Ovary (tissue), 9 donors: ENCODE data around the gene DPM1. TPM values are rescaled to one million over a fixed set of nuclear protein-coding genes. Genes with fewer than 3 reads are reported as not detected.

Experiments used
- DNase-seq, 5 donors: peaks; one replicate each; pipeline ENCODE4 v3.0.0-alpha.2; 2019 to 2020
- H3K27ac ChIP-seq, 2 donors: fragments of 200-600 bp; one replicate each; pipeline versions ENCODE4 v1.5.1 to v1.8.0; 2019 to 2022
- H3K27me3 ChIP-seq: fragments of 200-600 bp; one replicate; pipeline ENCODE4 v1.8.0; 2022
- H3K36me3 ChIP-seq: fragments of 200-600 bp; sonication (generic); one replicate; pipeline ENCODE4 v1.5.1; 2019
- H3K4me1 ChIP-seq: one replicate; pipeline ENCODE4 v1.8.1; 2013; ENCODE audit warnings: mild to moderate bottlenecking, moderate library complexity; ENCODE audit not compliant: insufficient read depth
- H3K4me3 ChIP-seq: fragments of 200-600 bp; sonication (generic); one replicate; pipeline ENCODE4 v1.5.1; 2017
- H3K9me3 ChIP-seq, 2 donors: fragments of 200-600 bp in 1 of 2; sonication (generic) in 1 of 2; one replicate each; pipeline versions ENCODE4 v1.5.1 to v1.8.1; 2013 to 2019; ENCODE audit warnings: mild to moderate bottlenecking in 1 of 2, moderate library complexity in 1 of 2
- EP300 ChIP-seq: sonication (generic); formaldehyde crosslinking; IDR thresholded peaks from one replicate; pipeline ENCODE4 v1.6.1; 2017; ENCODE audit warnings: antibody characterized with exemption
- POLR2A ChIP-seq: fragments of 450-650 bp; IDR thresholded peaks from one replicate; pipeline ENCODE4 v1.6.1; 2017; ENCODE audit warnings: antibody characterized with exemption, mild to moderate bottlenecking, moderate library complexity
- whole genome bisulfite sequencing, 3 donors: extraction: QIAGEN DNeasy Blood & Tissue Kit in 1 of 3; methylation state at CpG; one replicate each; pipeline versions ENCODE4 v1.1.5 to v1.1.7; 2013 to 2017; 5-methylcytosine and 5-hydroxymethylcytosine counted together
- intact Hi-C, 4 donors: fragments of 100-400 bp; cut with DNase I; formaldehyde crosslinking; loops; one replicate each; pipeline versions ENCODE4 v1.11.0 to v1.15.1; 2022 to 2023
- polyA plus RNA-seq, 2 donors: library from polyadenylated mRNA; stranded (reverse); fragments of 200-250 nt in 1 of 2; fragments of 350-450 nt in 1 of 2; fragmentation: Illumina TruSeq in 1 of 2; extraction: RNeasy Lipid Tissue Mini Kit (QIAGEN cat#74804) in 1 of 2; gene quantifications; one replicate each; pipeline ENCODE4 v1.2.3, GENCODE V29; 2013 to 2014
- total RNA-seq, 7 donors: library from RNA; depleted of rRNA in 2 of 7; stranded (reverse); fragments of >200 nt in 2 of 7; fragmentation: NEBNext Ultra II Directional in 3 of 7; extraction: Animal tissue kit (Norgen Biotek cat#: 25700) in 3 of 7; gene quantifications; one replicate each; pipeline versions ENCODE4 v1.1.0 to v1.2.4, GENCODE V29; 2016 to 2023
- TF ChIP-seq, protein P1 (sequence below), 3 donors: fragments of 450-650 bp in 2 of 3; fragments of 200-600 bp in 1 of 3; IDR thresholded peaks; one replicate each; pipeline versions ENCODE4 v1.5.1 to v1.8.0; 2016 to 2022; ENCODE audit warnings: antibody characterized with exemption in 3 of 3, mild to moderate bottlenecking in 1 of 3
- donor health status: DM: no; HTN: no; CAD: no; lungs with moderate emphysema.
- donor health status: DM: no; HTN: no; CAD: no.
- donor health status: Bipolar disorder and iron deficiency.
- donor health status: DM: yes; HTN: yes; CAD: no.
- donor health status: DM: no; HTN: no; CAD: no.
- donor health status: DM: yes; HTN: yes; CAD: no.

DPM1 gene
- total and polyA plus RNA-seq, 9 donors = 31.1 to 53.8 (median 38.1) TPM

DNA sequence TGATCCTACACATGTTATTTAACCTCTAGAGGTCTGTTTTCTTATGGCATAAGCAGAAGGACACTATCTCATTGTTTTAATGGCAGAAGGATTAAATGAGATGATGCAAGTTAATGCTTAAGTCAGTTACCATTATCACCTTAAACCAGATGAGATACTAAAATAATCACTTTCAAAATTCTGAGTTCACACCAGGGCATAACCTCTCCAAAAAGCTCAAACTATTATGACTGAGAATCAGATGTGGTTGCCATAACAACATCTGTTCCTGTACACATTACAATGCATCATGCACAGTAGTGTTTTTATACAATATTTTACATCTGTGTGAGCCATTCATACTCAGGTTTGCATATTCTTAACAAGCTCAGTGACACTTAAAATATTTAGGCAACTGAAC lies 37.3 kb downstream of the DPM1 start:
- DNase-seq = no peak
- H3K4me1 ChIP-seq = peaks cover 19% of the 10 kb centered on the region
- intact Hi-C loops = loop anchor here in 2 of 4 donors (10.0 kb wide), 2 partner anchors 46 to 126 kb away; partner anchors contain the start of gene BCAS4 (in 1 of the 2)
- H3K4me3 ChIP-seq = no peak overlapping the region
- TF ChIP-seq EP300 (no peak), POLR2A (no peak)
- TF ChIP-seq, protein P1, sequence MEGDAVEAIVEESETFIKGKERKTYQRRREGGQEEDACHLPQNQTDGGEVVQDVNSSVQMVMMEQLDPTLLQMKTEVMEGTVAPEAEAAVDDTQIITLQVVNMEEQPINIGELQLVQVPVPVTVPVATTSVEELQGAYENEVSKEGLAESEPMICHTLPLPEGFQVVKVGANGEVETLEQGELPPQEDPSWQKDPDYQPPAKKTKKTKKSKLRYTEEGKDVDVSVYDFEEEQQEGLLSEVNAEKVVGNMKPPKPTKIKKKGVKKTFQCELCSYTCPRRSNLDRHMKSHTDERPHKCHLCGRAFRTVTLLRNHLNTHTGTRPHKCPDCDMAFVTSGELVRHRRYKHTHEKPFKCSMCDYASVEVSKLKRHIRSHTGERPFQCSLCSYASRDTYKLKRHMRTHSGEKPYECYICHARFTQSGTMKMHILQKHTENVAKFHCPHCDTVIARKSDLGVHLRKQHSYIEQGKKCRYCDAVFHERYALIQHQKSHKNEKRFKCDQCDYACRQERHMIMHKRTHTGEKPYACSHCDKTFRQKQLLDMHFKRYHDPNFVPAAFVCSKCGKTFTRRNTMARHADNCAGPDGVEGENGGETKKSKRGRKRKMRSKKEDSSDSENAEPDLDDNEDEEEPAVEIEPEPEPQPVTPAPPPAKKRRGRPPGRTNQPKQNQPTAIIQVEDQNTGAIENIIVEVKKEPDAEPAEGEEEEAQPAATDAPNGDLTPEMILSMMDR (IDR thresholded peaks at IDR 0.05) = no peak
- no peaks in the 10 kb centered on the region for H3K27me3 ChIP-seq
- H3K27ac ChIP-seq = no peak overlapping the region
- H3K36me3 ChIP-seq = no peaks in the 10 kb centered on the region
- H3K9me3 ChIP-seq = no peaks in the 10 kb centered on the region

DNA sequence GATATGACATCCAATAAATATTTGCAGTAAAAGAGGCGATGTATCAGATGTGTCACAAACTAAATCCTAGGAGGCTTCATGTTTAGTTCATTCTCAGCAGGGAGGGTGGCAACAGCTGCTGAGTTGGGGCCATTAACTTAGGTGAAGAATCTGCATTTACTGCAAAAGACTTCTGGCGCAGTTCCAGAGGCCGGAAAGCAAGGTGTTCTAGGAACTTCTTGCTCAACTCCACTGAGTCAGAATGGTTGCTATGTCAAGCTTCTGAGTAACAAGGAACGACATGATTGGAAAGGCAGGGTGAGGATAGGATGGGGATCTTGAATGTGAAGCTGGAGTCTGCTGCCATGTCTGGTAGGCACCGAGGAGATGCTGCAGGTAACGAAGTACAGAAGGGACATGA lies 38.8 kb downstream of the DPM1 start:
- no peaks in the 10 kb centered on the region for H3K36me3 ChIP-seq
- DNase-seq = peak; percentile 31 to 63 (median 48)
- WGBS, 3 donors = 68 to 71% (median 69%) methylated on average over 6 of the region's 6 CpGs
- H3K4me1 ChIP-seq = peaks cover 18% of the 10 kb centered on the region
- no peaks in the 10 kb centered on the region for H3K9me3 ChIP-seq
- TF ChIP-seq, protein P1 (IDR thresholded peaks at IDR 0.05) = no peak
- TF ChIP-seq EP300 (no peak), POLR2A (no peak)
- H3K27ac ChIP-seq = no peak overlapping the region
- no peak overlapping the region for H3K4me3 ChIP-seq
- intact Hi-C loops = no loop called here
- H3K27me3 ChIP-seq = no peaks in the 10 kb centered on the region

DNA sequence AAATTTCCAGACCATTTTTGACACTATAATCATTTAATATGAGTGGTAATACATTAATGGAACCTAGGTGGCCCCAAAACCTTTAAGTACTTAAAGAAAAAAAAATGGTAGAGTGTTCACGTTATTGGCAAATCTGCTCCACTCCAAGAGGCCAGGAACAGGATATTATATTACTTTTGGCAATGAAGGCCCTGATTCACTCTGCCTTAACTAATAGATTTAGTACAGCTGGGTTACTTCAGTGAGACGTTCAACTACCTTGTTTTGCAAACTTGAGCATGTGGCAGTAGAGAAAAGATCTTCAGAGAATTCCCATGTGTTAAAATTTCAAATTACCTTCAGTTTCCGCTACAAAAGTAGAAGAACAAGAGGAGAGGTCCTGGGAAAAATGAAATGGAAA lies 39.9 kb downstream of the DPM1 start:
- H3K4me3 ChIP-seq = no peak overlapping the region
- DNase-seq = no peak
- H3K9me3 ChIP-seq = no peaks in the 10 kb centered on the region
- H3K4me1 ChIP-seq = peaks cover 25% of the 10 kb centered on the region
- TF ChIP-seq, protein P1 (IDR thresholded peaks at IDR 0.05) = no peak
- no peak for TF ChIP-seq EP300
- TF ChIP-seq POLR2A = no peak
- WGBS, 3 donors = 12 to 18% (median 16%) methylated on average over 3 of the region's 3 CpGs
- H3K27ac ChIP-seq = no peak overlapping the region
- no peaks in the 10 kb centered on the region for H3K36me3 ChIP-seq
- H3K27me3 ChIP-seq = no peaks in the 10 kb centered on the region
- intact Hi-C loops = no loop called here

DNA sequence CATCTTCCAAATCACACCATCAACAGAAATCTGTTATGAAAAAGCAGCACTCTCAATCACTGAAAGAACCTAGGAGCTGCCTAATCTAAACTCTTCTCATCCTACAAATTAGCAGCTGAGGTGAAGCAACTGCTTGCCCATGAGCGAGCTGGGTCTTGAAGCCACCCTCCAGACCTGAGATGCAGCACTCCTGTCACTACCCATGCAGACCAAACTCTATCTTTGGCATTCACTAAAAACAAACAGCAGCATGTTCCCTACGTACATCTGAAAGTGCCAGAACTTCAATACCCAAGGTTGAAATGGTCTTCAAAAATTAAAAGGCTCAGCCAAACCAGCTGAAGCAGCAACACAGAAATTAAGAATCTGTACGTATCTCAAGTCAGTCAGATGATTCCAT lies 41.4 kb downstream of the DPM1 start:
- no peak overlapping the region for H3K4me3 ChIP-seq
- H3K4me1 ChIP-seq = peaks cover 21% of the 10 kb centered on the region

More for the DNA sequence above, 41.4 kb downstream of the DPM1 start:
- WGBS, 3 donors = 72 to 78% (median 74%) methylated on average over 3 of the region's 3 CpGs
- Histone ChIP-seq H3K27me3 (no peaks in the 10 kb centered on the region), H3K36me3 (no peaks in the 10 kb centered on the region), H3K27ac (no peak overlapping the region), H3K9me3 (no peaks in the 10 kb centered on the region)
- TF ChIP-seq, protein P1 (IDR thresholded peaks at IDR 0.05) = no peak
- TF ChIP-seq EP300 (no peak), POLR2A (no peak)
- no peak for DNase-seq
- intact Hi-C loops = no loop called here
